Astrocyte (in vitro differentiated cells and primary cell): ENCODE measurements around the gene TSPAN2.

ENCODE experiments used
- CTCF ChIP-seq: IDR thresholded peaks from 2 replicates; pipeline ENCODE4 v1.5.1; 2011; ENCODE audit warnings: low read depth, mild to moderate bottlenecking, inconsistent platforms, low read length, moderate library complexity; ENCODE audit not compliant: insufficient read depth
- EZH2 ChIP-seq: IDR thresholded peaks from 2 replicates; pipeline ENCODE4 v1.6.1; 2012; ENCODE audit warnings: mild to moderate bottlenecking, low read length, inconsistent platforms; ENCODE audit not compliant: insufficient read depth

GRCh38 chr1:115105831-115106230, 16.5 kb upstream of the TSPAN2 start:
- TF ChIP-seq CTCF = no peak
- TF ChIP-seq EZH2 = no peak
